ENCODE measurements around the gene IFNA7.
"Not testable (repeated sequence)": the region's sequence is repeated elsewhere in the genome, so short reads cannot be mapped to it uniquely, and the experiment has no call there.

IFNA7 gene

DNA sequence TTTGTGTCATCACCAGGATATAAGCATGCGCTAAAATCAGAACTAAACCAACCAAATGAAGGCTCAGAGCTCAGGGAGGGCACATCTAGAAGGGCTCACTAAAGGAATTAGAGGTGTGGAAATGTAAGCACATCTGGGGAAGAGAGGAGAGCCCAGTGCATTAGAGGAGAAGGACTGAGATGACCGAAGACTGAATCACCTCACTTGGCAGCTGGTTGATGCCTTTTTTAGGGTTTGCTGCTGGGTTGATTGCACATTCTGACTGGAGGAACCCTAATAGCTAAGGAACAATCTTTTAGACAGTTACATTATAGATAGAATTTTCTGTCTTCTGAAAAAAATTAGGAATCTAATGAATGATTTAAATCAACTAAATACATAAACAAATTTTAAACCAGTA is 27.3 kb downstream of the IFNA7 start:
- no peak for DNase-seq

DNA sequence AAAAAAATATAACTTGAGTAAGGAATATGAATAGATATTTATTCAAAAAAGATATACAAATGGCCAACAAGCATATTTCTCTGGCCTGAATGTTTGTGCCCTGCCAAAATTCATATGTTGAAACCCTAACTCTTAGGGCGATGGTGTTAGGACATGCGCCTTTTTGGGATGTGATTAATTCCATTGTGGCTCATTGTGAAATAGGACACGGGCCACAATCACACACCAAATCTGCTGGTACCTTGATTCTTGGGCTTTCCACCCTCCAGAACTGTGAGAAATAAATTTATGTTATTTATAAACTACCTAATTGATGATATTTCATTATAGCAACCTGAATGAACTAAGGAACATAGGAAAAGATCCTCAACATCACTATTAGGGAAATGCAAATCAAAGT is 29.8 kb downstream of the IFNA7 start:
- no peak for DNase-seq

DNA sequence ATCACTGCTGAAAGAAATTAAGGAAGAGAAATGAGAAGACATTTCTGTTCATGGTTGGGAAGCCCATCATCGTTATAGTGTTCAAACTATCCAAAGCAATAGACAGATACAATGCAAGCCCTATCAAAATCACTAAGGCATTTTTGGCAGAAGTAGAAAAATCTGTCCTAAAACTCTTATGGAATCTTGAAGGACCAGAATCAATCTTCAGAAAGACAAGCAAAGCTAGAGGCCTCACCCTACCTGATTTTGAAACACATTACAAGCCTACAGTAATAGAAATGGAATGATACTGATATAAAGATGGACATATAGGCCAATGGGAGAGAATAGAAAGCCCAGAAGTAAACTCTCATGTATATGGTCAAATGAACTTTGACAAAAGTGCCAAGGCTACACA is 30.7 kb downstream of the IFNA7 start:
- no peak for DNase-seq

DNA sequence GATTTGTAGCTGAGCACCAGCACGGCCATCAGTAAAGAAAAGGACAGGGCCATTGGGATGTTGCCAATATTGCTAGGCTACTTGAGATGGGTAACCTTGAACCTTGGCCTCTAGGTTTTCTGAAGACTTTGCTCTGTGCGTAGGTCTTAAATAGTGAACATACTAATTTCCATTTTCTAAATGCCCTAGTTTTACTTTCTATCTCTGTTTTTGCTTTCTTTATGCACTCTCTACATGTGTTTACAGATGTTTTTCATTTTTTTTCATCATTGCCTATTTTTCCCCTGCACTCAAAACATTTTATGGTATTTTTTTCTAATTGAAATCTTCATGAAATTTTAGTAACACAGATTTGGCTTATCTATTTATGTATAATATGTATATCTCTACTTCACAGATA is 35.4 kb downstream of the IFNA7 start, which contains the start of gene IFNA21:
IFNA21 (minus strand) TSS at position 101 of the 400 bp plus-strand sequence; CDS start at position 53, 48 bp downstream.
- DNase-seq = not testable (repeated sequence)

DNA sequence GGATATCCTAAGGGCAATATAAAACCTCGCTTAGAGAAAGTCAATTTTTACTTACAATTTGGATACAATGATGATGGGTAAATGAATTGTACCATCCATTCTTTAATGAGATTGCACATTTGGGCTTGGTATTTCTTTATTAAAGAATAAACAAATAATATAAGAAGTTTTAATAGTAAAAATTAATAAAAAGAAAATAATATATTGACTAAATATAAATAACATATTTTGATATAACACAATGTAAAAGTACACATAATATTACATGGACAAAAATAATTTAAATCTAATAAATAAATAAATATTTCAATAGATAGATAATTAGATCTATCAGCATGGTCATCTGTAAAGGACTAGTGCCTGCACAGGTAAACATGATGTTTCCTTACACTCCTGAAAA is 36.5 kb downstream of the IFNA7 start:
- no peak for DNase-seq

DNA sequence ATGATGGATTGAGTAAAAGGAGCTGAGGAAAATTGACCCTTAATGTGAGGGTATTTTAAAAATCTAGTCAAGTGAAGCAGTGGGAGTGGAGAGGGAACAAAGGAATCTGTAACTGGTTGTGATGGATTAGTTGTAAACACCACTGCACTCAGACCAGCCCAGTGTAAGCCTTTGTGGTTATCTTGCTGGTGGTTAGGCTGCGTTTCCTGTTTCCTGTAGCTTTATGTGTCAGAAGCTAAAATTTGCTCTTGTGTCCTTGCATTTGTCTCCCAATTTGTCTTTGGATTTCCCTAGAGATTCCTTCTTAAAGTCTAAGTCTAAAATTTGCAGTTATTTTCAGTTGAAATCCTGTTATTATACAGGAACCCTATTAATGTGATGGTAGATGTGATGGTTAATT is 41.8 kb downstream of the IFNA7 start:
- no peak for DNase-seq

DNA sequence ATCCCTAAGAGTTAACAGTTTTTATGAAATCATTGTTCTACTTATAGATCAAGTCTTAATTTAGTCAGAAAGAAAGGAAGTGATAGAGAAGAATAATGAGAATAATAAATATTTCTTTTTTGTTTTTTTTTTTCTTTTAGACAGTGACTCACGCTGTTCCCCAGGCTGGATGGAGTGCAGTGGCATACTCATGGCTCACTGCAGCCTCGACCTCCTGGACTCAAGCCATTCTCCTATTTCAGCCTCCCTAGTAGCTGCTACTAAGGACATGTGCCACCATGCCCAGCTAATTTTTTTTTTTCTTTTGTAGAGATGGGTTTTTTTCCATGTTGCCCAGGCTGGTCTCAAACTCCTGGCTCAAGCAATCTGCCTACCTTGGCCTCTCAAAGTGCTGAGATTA is 46.5 kb downstream of the IFNA7 start:
- no peak for DNase-seq

DNA sequence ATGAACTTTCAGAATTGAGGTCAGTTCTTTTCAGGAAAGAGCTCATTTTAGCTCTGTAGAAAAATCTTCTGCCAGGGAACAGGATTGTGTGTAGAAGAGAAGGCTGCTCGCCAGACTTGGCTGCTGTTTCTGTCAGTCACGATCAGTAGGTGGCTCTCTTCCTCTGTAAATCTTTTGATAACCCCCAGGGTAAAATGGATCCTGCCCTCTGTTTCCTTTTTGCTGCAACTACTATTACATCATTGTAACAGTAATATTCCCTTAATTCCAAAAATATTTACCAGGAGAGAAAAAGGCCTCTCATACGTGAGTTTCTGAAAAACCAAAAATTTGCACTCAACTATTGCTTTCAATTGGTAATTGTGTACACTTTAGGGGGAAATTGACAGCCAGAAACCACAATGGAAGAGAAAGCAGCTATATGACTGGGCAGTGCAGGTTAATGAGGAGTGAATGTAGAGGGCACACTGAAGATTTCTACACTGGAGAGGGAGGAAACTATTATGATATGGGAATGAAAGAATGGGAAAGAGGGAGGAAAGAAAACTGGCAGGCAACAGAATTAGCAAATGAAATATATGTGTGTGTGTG is 47.9 kb downstream of the IFNA7 start:
- DNase-seq = no peak

DNA sequence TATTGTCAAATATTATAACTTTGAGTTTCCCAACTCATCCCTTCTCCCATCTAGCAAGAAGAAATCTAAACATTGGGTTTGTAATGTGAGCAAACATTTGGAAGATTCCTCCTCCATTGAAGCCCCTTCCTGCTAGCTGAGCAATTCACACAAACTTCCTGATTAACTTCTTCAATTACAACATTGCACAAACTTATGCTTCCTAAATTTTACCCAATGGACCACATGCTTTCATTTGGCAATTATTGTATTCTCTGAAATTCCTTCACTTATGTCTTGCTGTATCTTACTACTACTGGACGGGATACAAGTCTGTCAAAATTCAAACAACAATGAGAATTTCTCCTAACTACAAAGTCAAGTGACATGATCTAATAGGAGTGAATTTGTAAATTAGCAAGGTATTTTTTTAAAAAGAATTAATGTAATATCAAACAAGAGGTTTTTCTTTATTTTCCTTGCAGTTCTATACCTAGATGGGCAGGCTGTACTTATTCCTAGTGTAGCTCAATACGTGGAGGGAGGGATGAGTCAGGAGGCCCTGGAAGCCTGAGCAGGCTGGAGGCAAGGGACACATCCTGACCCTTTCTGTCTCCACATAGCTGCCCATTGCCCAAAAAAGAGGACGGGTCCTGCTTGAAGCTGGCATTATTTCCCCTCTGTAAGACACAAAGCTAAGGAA is 48.5 kb downstream of the IFNA7 start:
- no peak for DNase-seq
